DND-41 (cell line): ENCODE measurements around the gene PRPF6.

Experiments
- CTCF ChIP-seq: IDR thresholded peaks from 2 replicates; pipeline ENCODE4 v1.5.1; 2012; ENCODE audit warnings: borderline replicate concordance, low read length, moderate library complexity, mild to moderate bottlenecking; ENCODE audit not compliant: poor library complexity, severe bottlenecking; ENCODE audit errors: extremely low read depth
- EZH2 ChIP-seq: IDR thresholded peaks from 3 replicates; pipeline ENCODE4 v1.6.1; 2012; ENCODE audit warnings: borderline replicate concordance, low read depth, mild to moderate bottlenecking, moderate library complexity, low read length, inconsistent platforms; ENCODE audit not compliant: severe bottlenecking

GRCh38 chr20:63956664-63957003 lies 24.3 kb upstream of the PRPF6 start:
- no peak for TF ChIP-seq CTCF
- TF ChIP-seq EZH2, result no peak
